ENCODE results near the gene C5orf52. TPM values are rescaled to one million over a fixed set of nuclear protein-coding genes. Genes with fewer than 3 reads are reported as not detected.

C5orf52 gene
- not detected in 2 replicates for total RNA-seq

DNA sequence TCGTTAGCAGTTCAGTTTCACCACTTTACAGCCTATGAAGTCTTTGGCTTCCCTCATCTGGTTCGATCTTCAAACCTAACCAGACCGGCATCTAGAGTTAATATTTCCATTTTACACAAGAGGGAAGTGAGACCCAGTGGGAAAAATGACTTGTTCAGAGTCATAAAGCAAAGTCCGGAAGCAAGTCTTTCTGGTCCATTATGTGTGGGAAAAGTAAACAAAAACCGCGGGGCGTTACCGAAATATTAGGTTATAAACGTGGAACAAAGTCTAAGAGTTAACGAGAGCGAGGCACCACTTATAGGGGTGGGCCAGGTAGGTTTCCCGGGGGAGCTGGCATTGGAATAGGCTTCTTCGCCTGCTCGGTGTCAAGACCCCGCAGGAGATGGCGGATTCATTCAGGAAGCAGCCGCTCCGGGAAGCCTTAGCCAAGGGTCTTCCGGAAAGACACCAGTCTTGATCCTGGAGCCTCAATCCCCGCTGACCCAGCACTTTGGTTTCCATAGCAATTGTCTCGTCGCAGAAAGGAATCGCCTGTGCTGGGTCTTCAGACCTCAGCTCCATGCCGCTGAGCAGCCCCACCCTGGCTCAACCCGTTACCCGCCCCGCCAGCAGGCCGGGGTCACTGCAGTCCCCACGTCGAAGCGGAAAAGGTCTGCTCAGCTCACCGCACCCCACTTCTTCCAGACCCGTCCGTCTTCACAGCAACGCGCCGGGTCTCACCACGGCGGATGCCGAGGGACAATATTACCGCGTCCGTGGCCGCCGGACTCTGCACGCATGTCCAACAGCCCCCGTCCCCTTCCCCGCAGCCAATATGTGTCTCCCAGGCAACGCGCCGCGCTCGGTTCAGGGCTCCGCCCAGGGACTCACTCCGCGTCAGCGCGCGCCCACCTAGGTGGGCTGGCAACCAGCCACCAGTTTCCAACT is at the start of gene C5orf52:
C5orf52 (plus strand) TSS at position 872 of the 930 bp plus-strand sequence. CDS start 82 bp downstream, outside the sequence.

DNA sequence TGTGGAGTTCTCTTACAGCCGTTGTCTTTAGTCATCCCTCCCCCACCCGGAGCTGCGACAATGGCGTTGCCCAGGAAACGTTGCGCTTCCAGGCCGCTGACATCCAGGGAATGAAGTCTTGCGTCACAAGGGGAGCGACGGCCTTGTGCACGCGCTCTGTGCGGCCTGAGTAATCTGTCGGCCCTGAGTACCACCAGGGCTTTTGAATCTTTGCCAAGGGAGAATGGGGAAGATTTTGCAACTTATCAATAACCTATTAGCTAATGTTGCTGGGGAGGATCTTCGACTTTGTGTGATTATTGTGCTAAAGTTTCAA is 19.0 kb upstream of the C5orf52 start, which contains the start of gene SOX30:
SOX30 (minus strand) TSS at position 62 of the 316 bp plus-strand sequence. CDS start 360 bp downstream, outside the sequence.

Other genes starting within 250 kb of the C5orf52 start
- gene NIPAL4, start 211.3 kb upstream of the C5orf52 start, total RNA-seq: under 0.01 TPM in 1 of 2 replicates, not detected in the other
- gene ADAM19, start 95.8 kb upstream of the C5orf52 start, total RNA-seq: 9.7 and 14.2 TPM in 2 replicates
- under 0.01 TPM in 1 of 2 replicates, not detected in the other for gene SOX30, start 19.1 kb upstream of the C5orf52 start, total RNA-seq
- gene THG1L, start 59.9 kb downstream of the C5orf52 start, total RNA-seq: 21.4 and 24.1 TPM in 2 replicates
- gene LSM11, start 72.2 kb downstream of the C5orf52 start, total RNA-seq: 3.1 and 3.5 TPM in 2 replicates
- gene CLINT1, start 187.6 kb downstream of the C5orf52 start, total RNA-seq: 84.5 and 95.8 TPM in 2 replicates

All from smooth muscle cell of trachea (primary cell).